ENCODE data around the gene TMED7.

- no peak for TF ChIP-seq CTCF (IDR thresholded peaks at IDR 0.05; ENCODE audit: insufficient read depth, low read depth, low read length)
- no peak for TF ChIP-seq EZH2 (IDR thresholded peaks at IDR 0.05; ENCODE audit: insufficient read depth, low read length)
These were observed 54.4 kb downstream of the TMED7 start for GRCh38 chr5:115571441-115571878.
